GM18511 (cell line): ENCODE data around the gene DCAF10.
"Not testable (repeated sequence)": the region's sequence is repeated elsewhere in the genome, so short reads cannot be mapped to it uniquely, and the experiment has no call there.

Experiments used
- ATAC-seq: cut with Tn5 transposase; IDR thresholded peaks from one replicate; pipeline ENCODE4 v1.9.1; 2021; ENCODE audit warnings: mild to moderate bottlenecking, moderate library complexity; ENCODE audit not compliant: unreplicated experiment

Gene DCAF10

GRCh38 chr9:37856551-37856950, 56.0 kb downstream of the DCAF10 start:
- no peak for ATAC-seq

GRCh38 chr9:37859043-37859442, 58.4 kb downstream of the DCAF10 start:
- ATAC-seq = no peak

- ATAC-seq = no peak
Observed at GRCh38 chr9:37862530-37862929, 61.9 kb downstream of the DCAF10 start.

- no peak for ATAC-seq
Observed at GRCh38 chr9:37870081-37870798, 69.6 kb downstream of the DCAF10 start.

GRCh38 chr9:37870799-37871176, 70.2 kb downstream of the DCAF10 start:
- no peak for ATAC-seq

GRCh38 chr9:37873955-37874354, 73.4 kb downstream of the DCAF10 start:
- no peak for ATAC-seq

- no peak for ATAC-seq
Observed at GRCh38 chr9:37876376-37876775, 75.8 kb downstream of the DCAF10 start.

GRCh38 chr9:37880916-37881479, 80.4 kb downstream of the DCAF10 start:
- ATAC-seq = no peak

- not testable (repeated sequence) for ATAC-seq
Observed at GRCh38 chr9:37887977-37888583, 87.5 kb downstream of the DCAF10 start.

- no peak for ATAC-seq
Observed at GRCh38 chr9:37889536-37889935, 88.9 kb downstream of the DCAF10 start.

GRCh38 chr9:37891042-37891441, 90.4 kb downstream of the DCAF10 start:
- ATAC-seq = not testable (repeated sequence)

- no peak for ATAC-seq
Observed at GRCh38 chr9:37892063-37892462, 91.5 kb downstream of the DCAF10 start.

- ATAC-seq = no peak
Observed at GRCh38 chr9:37897665-37898064, 97.1 kb downstream of the DCAF10 start.

- no peak for ATAC-seq
Observed at GRCh38 chr9:37899041-37899440, 98.4 kb downstream of the DCAF10 start.

- no peak for ATAC-seq
Observed at GRCh38 chr9:37902131-37902530, 101.5 kb downstream of the DCAF10 start.

- peak; percentile 23 for ATAC-seq
Observed at GRCh38 chr9:37902796-37903646, 102.4 kb downstream of the DCAF10 start.

- peak; percentile 90 for ATAC-seq
Observed at GRCh38 chr9:37903647-37904444, 103.2 kb downstream of the DCAF10 start, which contains the start of gene SLC25A51. TSS of gene SLC25A51 (minus strand) at chr9:37904127. CDS start at chr9:37888550, 15,577 bp downstream.

GRCh38 chr9:37904445-37905130, 104.0 kb downstream of the DCAF10 start:
- ATAC-seq = no peak

- no peak for ATAC-seq
Observed at GRCh38 chr9:37905131-37905505, 104.5 kb downstream of the DCAF10 start.

- no peak for ATAC-seq
Observed at GRCh38 chr9:37905776-37906175, 105.2 kb downstream of the DCAF10 start.
